ENCODE results near the gene MYRF.

Gene MYRF

DNA sequence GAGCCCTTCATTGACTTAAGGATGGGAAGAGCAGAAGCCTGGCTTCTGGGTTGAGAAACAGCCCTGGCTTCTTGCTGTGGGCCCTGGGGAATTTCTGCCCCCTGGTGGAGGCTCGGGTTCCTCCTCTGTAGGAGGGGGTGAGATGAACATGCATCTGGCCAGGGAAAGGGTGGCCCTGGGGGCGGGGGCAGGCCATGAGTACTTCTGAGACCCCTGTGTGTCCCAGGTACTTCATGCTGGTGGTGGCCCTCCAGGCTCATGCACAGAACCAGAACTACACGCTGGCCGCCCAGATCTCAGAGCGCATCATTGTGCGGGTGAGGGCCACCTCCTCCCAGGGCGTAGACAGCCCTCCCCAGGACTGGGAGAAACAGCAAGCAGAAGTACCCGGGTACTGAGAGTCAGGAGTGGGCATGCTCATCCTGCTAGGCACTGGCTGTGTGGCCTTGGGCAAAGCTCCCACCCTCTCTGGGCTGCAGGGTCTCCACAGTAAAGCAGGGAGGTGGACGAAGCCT lies 24.2 kb downstream of the MYRF start:
- peak; percentile 62 for DNase-seq (ENCODE audit: low spot score)

DNA sequence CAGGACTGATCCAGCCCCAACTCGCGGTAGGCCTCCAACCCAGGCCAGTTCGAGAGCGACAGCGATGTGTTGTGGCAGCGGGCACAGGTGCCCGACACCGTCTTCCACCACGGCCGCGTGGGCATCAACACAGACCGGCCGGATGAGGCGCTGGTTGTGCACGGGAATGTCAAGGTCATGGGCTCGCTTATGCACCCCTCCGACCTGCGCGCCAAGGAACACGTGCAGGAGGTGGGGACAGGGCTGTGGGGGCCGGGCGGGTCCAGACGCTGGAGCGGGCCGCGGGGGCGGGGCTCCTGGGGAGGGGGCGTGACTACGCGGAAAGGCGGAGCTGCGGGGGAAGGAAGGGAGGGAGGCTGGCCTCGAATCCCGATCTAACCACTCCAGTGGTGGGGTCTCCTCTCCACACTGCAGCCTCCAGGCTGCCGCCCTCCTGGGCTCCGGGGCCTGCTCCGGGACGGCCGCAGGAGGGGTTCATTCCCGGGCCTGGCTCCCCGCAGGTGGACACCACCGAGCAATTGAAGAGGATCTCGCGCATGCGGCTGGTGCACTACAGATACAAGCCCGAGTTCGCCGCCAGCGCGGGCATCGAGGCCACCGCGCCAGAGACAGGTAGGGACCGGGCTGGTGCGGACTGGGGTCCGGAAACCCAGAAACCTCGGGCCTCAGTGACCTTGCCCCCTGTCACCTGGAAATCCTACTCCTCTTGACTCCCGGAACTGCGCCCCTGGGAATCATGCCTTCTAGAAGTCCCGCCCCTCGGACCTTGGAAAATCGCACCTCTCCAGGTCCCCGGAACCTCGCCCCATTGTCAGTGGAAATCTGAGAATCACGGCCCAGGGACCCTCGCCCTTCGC lies 25.0 kb downstream of the MYRF start:
- DNase-seq (ENCODE audit: low spot score): no peak

DNA sequence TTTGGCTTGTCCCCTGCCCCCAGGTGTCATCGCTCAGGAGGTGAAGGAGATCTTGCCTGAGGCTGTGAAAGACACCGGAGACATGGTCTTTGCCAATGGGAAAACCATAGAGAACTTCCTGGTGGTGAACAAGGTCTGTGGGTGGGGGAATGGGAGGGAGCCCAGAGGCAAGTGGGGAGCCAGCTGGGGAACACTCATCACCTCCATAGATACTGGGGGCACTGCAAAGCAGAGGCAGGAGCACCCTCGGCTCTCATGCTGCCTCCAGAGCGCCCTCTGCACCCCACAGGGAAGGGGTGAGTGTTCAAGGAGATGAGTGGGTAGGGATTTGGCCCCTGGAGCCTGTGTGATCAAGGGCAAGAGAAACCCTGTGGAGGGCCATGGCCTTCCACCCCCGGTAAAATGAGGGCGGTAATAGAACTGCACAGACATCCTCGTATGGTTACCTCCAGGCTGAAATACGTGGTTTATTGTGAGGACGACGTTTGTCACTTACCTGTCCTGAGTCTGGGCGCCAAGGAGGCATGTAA lies 26.0 kb downstream of the MYRF start:
- no peak for DNase-seq (ENCODE audit: low spot score)

DNA sequence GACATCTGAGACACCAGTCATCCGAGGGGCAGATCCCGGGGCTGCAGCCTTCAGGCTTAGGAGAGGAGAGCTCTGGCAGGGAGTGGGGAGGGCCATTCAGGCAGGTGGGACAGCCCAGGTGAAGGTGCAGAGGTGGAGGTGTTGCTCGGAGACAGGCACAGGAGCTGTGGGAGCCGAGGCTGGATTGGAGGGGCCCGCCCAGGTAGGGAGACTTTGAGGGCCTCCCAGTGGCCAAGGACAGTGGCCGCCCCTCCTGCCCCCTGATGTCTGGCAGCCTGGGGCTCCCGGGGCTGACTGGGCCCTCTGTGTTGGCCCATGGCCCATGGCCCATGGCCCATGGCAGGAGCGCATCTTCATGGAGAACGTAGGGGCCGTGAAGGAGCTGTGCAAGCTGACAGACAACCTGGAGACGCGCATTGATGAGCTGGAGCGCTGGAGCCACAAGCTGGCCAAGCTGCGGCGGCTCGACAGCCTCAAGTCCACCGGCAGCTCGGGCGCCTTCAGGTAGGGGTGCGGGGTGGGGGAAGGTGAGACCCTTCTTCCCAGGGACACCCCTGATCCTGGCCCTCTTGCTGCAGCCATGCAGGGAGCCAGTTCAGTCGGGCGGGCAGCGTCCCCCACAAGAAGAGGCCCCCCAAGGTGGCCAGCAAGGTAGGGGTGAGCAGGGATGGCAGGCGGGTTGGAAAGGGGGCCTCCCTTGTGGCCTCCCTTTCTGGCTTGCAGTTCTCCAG lies 26.6 kb downstream of the MYRF start:
- DNase-seq (ENCODE audit: low spot score): no peak

DNA sequence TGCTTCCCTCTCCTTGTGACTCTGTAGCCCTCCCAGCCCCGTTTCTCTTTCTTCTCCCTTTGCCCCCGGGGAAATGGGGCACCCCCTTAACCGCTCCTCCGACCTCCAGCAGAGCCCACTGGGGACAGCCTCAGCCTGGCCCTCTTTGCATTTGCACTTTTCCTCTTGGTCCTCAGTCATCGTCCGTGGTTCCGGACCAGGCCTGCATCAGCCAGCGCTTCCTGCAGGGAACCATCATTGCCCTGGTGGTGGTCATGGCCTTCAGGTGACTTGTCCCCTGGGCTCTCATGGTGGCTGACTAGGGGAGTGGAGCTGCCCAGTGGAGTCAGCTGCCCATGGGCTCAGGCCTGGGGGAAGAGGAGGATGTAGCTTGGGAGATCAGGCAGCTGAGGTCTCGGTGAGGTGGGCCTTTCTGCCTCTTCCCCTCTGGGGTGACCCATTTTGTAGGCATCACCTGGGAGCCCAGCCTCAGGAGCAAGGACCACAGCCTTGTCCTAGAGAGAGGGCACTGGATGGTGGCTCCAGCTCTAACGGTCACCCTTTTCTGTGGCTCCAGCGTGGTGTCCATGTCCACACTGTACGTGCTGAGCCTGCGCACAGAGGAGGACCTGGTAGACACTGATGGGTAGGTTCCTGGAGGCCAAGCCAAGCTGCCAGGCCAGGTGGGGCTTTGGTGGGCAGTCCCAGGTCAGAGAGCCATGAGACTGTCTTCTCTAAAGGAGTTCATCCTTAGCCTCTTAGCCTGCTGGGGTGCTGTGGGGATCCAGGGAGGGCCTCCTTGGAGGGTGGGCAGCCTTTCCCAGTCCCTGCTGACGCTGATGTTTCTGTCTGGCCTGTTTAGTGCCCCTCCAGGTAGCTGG lies 27.5 kb downstream of the MYRF start:
- no peak for DNase-seq (ENCODE audit: low spot score)

DNA sequence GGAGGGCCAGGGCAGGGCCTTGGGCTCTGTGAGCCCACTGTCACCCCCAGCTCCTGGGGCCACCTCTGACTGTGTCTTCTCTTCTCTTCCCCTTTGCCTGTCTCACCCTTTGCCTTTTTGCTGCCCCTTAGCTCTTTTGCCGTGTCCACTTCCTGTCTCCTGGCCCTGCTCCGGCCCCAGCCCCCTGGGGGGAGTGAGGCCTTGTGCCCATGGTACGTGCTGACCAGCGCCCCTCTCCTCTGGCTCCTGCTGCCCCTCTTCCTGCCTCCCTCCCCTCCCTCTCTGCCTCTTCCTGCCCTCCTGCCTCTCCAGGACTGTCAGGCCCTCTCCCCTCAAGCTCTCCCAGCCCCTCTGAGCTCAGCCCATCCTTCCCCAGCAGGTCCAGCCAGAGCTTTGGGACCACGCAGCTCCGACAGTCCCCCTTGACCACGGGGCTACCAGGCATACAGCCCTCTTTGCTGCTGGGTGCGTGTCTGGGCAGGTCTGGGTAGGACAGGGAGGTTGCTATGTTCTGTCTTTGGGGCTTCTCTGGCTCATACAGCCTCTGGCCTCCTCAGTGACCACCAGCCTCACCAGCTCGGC lies 28.2 kb downstream of the MYRF start:
- DNase-seq (ENCODE audit: low spot score): no peak

DNA sequence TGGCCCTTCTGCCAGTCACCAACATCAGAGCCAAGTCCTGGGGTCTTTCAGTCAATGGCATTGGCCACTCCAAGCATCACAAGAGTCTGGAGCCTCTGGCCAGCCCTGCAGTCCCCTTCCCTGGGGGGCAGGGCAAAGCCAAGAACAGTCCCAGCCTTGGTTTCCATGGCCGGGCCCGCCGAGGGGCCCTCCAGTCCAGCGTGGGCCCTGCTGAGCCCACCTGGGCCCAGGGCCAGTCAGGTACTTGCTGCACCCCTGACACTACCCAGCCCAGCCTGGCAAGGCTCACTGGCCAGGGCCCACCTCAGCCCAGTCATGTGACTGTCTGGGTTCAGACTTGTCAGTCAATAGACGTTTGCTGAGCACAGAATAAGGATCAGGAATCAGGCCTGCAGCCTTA lies 29.1 kb downstream of the MYRF start:
- no peak for DNase-seq (ENCODE audit: low spot score)

DNA sequence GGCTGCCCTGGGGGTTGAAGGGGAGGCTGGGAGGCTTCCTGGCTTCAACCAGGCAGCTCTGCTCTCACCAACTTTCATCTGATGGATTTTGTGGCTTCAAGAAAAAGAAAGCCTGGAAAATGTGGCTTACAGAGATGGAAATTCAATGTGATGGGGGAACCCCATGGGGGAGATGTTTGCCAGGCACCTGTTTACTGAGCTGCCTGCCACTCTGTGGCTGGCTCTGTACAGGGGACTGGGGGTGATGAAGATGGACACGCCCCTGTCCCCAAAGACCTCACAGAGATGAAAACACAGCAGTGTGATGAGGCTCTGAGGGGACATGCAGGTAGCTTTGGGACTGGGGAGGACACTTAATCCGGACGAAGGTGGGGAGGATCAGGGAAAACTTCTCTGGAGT lies 29.9 kb downstream of the MYRF start:
- DNase-seq (ENCODE audit: low spot score): no peak

DNA sequence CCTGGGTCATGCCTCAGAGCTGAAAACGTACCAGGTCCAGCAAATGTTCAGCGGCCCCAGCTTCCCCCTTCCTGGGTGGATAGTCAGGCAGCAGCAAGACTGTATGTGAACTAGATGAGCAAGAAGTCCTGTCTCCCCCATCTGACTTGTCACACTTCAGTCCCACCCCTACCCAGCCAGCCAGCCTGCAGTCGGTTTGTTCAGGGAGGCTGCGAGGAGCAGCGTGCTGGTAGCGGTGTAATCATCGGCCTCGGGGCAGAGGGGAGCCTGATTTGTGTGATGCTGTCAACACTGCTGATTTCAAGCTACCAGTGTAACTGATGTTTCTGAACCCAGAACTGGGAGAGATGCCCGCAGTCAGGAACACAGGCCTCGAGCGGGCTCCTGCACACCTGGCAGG lies 30.4 kb downstream of the MYRF start:
- no peak for DNase-seq (ENCODE audit: low spot score)

DNA sequence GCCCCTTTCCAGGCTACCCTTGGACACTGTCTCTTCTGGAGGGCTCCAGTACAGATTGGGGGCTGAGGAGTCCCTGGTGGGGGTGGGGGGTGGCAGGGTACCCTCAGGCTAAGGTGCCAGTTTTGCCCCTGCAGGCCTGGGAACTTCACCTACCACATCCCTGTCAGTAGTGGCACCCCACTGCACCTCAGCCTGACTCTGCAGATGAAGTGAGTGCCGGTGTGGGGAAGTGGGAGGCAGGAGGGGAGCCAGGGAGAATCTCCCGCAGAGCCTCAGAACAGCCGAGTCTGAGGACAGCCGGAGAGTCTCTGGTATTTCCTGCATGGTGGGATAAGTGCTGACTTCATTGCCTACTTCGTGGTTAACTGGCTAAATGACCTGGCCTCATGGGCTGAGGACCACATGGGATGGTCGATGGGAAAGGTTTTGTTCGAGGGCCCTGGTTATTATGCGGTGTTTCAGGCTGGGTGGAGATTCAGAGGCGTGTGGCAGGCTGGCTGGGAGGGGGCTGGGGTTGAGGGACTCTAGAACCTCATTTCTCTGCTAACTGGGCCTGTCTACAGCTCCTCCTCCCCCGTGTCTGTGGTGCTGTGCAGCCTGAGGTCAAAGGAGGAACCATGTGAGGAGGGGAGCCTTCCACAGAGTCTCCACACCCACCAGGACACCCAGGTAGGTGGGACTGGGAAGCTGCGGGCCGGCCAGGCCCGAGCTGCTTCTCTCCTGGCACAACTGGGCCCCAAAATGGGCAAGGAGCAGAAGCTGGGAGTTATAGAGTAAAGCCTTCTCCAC lies 31.5 kb downstream of the MYRF start:
- no peak for DNase-seq (ENCODE audit: low spot score)

DNA sequence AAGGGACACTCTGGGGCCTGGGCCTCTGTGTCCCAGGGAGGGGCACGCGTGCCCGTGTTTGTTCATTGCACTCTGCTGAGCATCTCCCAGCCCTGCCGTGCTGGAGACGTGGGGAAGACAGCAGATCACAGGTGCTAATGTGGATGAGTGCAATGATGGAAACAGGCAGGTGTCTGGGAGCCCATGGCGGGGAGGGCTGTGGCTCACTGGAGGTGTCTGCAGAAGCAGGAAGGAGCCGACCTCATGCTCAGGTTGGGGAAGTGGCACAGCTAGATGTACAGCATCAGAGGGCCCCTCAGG lies 32.0 kb downstream of the MYRF start:
- DNase-seq (ENCODE audit: low spot score): no peak

DNA sequence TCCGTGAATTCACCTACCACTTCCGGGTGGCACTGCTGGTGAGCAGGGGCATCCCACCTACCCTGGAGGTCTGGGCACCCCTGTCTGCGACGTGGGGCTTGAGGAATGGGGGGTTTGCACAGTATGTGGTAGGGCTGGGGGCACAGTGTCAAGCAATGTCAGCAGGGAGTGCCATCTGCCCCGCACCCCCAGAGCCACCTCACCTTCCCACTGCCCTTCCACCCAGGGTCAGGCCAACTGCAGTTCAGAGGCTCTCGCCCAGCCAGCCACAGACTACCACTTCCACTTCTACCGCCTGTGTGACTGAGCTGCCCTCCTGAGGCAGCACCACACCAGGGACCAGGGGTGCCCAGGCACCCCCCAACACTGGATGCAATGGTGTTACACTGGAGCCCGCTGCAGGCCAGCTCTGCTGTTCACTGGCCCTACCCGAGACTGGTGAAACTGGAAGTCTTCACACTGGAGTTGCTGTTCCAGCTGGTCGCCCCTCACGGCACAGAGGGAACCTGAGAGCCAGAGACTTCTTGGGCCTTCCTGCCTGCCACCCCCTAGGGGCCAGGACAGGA lies 33.5 kb downstream of the MYRF start:
- DNase-seq (ENCODE audit: low spot score): no peak

DNA sequence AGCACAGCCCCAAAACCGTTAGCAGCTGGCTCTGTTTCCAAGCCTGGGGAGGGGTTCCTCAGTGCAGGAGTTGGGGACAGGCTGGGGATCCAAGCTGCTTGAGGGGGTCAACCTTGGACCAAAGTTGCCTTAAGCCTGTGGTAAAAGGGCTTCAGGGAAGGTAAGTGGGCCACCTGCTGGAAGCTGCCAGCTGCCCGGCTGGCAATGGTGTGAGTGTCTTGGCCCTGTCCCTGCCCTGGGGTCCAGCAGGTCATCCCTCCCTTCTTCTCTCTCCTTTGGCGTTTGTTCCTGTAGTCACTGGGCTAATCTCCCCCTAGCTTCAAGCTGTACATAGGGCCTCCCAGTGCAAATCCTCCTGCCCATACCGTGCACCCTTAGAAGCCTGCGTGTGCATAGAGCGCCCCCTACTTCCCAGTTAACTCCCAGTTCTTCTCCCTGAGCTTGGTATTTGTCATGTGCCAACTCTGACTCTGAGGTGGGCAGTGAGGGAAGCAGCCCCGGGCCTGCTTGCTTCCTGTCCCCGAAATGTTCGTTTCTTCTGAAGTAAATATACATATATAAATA lies 35.6 kb downstream of the MYRF start:
- peak; percentile 82 for DNase-seq (ENCODE audit: low spot score)

DNA sequence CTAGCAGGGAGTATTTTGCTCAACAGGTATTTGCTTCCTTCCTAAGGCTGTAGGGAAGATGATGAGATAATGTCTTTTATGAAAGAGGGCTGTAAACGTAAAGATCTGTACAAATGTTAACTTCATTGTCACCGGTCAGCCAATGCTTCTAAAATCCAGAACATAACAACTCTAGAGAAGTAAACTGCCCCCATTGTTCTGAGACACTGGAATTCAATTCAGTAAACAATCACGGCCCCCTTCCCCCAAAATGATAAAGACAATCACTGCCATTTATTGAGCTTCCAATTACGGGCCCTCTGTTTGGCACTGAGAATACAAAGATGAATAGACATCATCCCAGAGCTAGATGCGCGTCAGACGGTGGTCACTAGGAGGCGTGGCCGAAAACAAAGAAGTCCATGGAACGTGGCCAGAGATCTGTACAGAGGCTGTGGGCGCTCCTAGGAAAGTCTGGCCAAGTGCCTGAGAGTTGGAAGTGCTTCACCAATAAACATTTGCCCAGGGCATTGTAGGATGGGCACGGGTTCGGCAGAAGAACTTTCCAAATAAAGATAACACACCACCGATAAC lies 39.4 kb downstream of the MYRF start:
- DNase-seq (ENCODE audit: low spot score): peak; percentile 96

DNA sequence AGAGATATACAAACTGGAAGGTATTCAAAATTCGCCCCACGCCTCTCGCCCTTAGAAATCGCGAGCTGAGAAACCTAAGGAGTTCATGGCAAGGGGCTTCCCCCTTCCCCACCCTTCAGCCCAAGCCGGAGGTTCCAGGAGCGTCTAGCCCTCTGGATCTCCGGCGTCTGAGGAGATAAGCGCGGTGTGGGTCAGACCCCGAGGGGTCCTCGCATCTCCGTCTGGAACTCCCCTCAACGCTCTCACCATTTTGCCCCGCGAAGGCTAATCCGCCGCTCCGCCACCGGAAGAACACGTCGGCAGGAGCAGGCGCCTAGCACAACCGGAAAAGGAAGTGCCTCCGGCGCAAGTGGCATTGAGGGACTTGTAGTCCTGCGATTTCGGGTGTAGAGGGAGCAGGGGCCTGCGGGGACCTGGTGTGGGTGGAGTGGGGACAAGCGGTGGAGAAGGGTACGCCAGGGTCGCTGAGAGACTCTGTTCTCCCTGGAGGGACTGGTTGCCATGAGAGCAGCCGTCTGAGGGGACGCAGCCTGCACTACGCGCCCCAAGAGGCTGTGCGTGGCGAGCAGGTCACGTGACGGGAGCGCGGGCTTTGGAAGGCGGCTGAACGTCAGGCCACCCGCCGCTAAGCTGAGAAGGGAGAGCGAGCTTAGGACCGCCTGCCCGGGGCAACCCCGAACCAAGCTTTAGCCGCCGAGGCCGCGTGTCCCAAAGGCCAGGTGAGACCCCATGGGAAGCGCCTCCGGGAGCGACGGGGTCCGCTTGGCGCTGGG lies 40.1 kb downstream of the MYRF start, which contains the start of the genes FEN1 and TMEM258:
Gene FEN1 (plus strand): TSS at position 602 of the 773 bp plus-strand sequence. CDS start 2,451 bp downstream, outside the sequence.
Gene TMEM258 (minus strand): TSS at position 290 of the 773 bp plus-strand sequence. CDS start 41 bp downstream, at position 249.
- DNase-seq (ENCODE audit: low spot score): peak; percentile 95

DNA sequence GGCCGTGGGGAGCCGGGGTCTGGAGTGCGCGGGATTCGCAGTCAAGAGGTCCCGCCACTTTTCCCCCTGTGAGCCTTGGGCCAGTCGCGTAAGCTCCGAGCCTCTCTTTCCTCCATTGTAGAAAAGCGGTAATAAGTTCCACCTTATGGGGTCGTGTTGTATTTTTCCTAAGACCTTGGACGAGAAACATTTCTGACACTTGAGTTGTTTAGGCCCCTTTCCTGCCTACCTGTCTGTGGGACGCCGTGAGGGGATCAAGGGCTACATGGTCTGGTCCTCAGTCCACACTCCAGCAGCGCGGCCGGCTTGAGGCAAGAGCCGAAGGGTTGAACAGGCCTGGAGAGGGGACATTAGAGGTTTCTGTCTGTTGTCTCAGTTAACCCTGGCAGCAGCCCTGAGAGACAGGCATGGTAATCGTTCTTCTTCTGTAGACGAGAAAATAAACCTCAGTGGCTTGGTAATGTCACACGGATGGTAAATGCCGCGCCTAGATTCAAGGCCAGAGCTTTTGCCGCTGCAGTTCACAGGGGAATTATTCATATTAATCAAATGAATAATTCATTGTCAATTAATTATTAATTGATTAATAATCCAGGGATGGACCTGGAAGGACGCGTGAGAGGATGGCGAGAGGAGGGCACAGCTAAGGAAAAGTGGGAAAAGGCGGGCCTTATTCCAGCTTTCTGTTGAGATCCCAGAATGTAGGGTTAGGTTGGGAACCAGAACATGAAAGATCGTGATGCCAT lies 40.8 kb downstream of the MYRF start:
- DNase-seq (ENCODE audit: low spot score): no peak

DNA sequence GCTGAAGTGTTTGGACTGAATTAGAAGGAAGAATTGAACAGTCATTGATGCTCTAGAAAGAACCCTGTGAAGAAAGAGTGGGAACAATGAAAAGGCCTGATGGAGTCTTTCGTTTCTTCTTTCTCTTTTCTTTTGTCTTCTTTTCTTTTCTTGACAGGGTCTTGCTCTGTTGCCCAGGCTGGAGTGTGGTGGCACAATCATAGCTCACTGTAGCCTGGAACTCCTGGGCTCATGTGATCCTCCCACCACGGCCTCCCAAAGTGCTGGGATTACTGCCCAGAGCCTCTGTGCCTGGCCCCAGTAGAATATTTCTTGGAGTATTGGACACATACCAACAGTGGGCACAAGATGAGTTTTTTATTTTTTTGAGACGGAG lies 41.4 kb downstream of the MYRF start:
- DNase-seq (ENCODE audit: low spot score): no peak

DNA sequence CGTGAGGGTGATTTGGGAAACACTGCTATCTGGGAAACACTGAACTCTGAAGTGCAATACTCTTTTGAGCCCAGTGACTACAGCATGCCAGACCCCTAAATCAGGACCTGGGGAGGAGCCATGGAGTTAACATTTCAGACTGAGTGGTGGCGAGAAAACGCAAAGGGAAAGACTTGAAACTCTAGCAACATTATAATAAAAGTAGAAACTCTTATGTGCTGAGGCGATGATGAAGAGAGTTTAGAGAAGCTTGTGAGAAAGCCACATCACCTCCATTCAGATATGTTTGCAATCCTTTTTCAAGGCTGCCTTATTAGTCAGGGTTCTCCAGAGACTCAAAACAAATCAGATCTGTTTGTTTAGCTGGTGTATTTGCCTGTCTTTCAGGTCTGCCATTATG lies 42.1 kb downstream of the MYRF start:
- DNase-seq (ENCODE audit: low spot score): no peak

Data from Ammon's horn (tissue), 1 donor.